CD8-positive, alpha-beta memory T cell (primary cell): ENCODE results near the gene MRPS35. TPM values are rescaled to one million over a fixed set of nuclear protein-coding genes. Genes with fewer than 3 reads are reported as not detected.

Experiments
- CTCF ChIA-PET: fragments of 350-600 bp; sonication (Branson Sonifier 250); formaldehyde crosslinking; loops from one replicate; lab custom pipeline; 2021; ENCODE audit warnings: antibody characterized with exemption; lab: Charles Lee
- POLR2A ChIA-PET: fragments of 350-600 bp; sonication (Branson Sonifier 250); formaldehyde crosslinking; loops from one replicate; lab custom pipeline; 2021; ENCODE audit warnings: antibody characterized with exemption; lab: Charles Lee
- DNase-seq, 5 donors: peaks; one replicate each; pipeline versions ENCODE4 v3.0.0 to v3.0.0-alpha.2; 2020 to 2022; ENCODE audit warnings: mixed read lengths in 1 of 5
- H3K27ac ChIP-seq: one replicate; pipeline ENCODE4 v1.7.0; 2013; ENCODE audit warnings: low read depth, mild to moderate bottlenecking, low read length, moderate library complexity
- H3K27me3 ChIP-seq: 2 replicates; pipeline ENCODE4 v1.7.0; 2013; ENCODE audit warnings: low read length, mild to moderate bottlenecking; ENCODE audit not compliant: insufficient read depth, poor library complexity, severe bottlenecking
- H3K36me3 ChIP-seq: 2 replicates; pipeline ENCODE4 v1.7.0; 2013; ENCODE audit warnings: mild to moderate bottlenecking, low read length, moderate library complexity; ENCODE audit not compliant: insufficient read depth
- H3K4me1 ChIP-seq: 2 replicates; pipeline ENCODE4 v1.7.0; 2013; ENCODE audit warnings: mild to moderate bottlenecking, low read length, moderate library complexity; ENCODE audit not compliant: insufficient read depth
- H3K4me3 ChIP-seq: 2 replicates; pipeline ENCODE4 v1.7.0; 2013; ENCODE audit warnings: mild to moderate bottlenecking, low read length
- H3K9me3 ChIP-seq: 2 replicates; pipeline ENCODE4 v1.7.0; 2013; ENCODE audit warnings: mild to moderate bottlenecking, low read length
- H3K27ac Mint-ChIP-seq, 8 donors: one replicate each; pipeline ENCODE4 v1.8.0; 2020 to 2021; ENCODE audit warnings: mixed read lengths in 8 of 8, mild to moderate bottlenecking in 6 of 8, inconsistent platforms in 3 of 8, moderate library complexity in 3 of 8
- H3K27me3 Mint-ChIP-seq, 2 donors: one replicate each; pipeline ENCODE4 v1.8.0; 2020 to 2021; ENCODE audit warnings: mixed read lengths in 2 of 2, mild to moderate bottlenecking in 1 of 2, moderate library complexity in 1 of 2
- H3K36me3 Mint-ChIP-seq, 3 donors: one replicate each; pipeline ENCODE4 v1.8.0; 2020 to 2021; ENCODE audit warnings: mixed read lengths in 3 of 3, inconsistent platforms in 1 of 3, mild to moderate bottlenecking in 1 of 3
- H3K4me1 Mint-ChIP-seq, 3 donors: one replicate each; pipeline ENCODE4 v1.8.0; 2020 to 2021; ENCODE audit warnings: mixed read lengths in 3 of 3, inconsistent platforms in 1 of 3, mild to moderate bottlenecking in 1 of 3
- H3K4me3 Mint-ChIP-seq, 7 donors: one replicate each; pipeline ENCODE4 v1.8.0; 2020 to 2021; ENCODE audit warnings: mixed read lengths in 7 of 7, mild to moderate bottlenecking in 6 of 7, moderate library complexity in 4 of 7, inconsistent platforms in 2 of 7
- H3K9me3 Mint-ChIP-seq, 5 donors: one replicate each; pipeline ENCODE4 v1.8.0; 2020 to 2022; ENCODE audit warnings: mixed read lengths in 5 of 5, mild to moderate bottlenecking in 3 of 5, moderate library complexity in 2 of 5, inconsistent platforms in 1 of 5
- polyA plus RNA-seq: library from polyadenylated mRNA; unstranded; fragments of 300-500 nt; fragmentation: Illumina TruSeq; gene quantifications from one replicate; pipeline ENCODE4 v1.2.3, GENCODE V29; 2021
- total RNA-seq, 2 experiments: library from RNA; stranded (reverse); gene quantifications; one replicate each; pipeline ENCODE4 v1.2.3, GENCODE V29; 2021

MRPS35 gene
- total and polyA plus RNA-seq, 3 experiments from 2014 or later: 54.9 to 63.4 (median 59.1) TPM

DNA sequence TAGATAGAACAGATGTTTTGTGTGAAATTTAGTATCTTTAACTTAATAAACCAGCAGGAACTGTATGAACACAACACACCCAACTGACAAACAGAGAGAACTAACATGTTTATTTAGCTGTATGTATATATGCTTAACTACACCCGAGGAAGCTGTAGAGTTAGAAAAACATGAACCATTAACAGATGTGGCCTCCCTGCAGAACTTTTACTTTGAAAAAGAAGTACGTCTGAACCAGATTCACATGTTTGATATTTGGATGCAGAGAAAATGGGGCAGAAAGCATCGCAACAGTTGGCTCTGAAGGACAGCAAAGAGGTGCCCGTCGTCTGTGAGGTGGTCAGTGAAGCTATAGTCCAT is 14.4 kb upstream of the MRPS35 start, which contains the start of gene REP15:
Gene REP15 (plus strand): TSS at position 155 of the 360 bp plus-strand sequence. CDS start 116 bp downstream, at position 271.
- Mint-ChIP-seq H3K4me1 (no peaks in the 10 kb centered on the region), H3K4me3 (no peak within 1 kb of the TSS), H3K9me3 (no peaks in the 10 kb centered on the region), H3K27ac (peak within 1 kb of the TSS in 1 of 8 donors; percentile 73), H3K36me3 (peaks cover 0 to 1% (median 0%) of the 10 kb centered on the region in 3 donors), H3K27me3 (peaks cover 5 to 30% of the 10 kb centered on the region in 2 donors)
- no peaks in the 10 kb centered on the region for H3K27me3 ChIP-seq
- POLR2A ChIA-PET: no interaction called here
- no peak for DNase-seq
- CTCF ChIA-PET: no interaction called here
- no peak within 1 kb of the TSS for H3K4me3 ChIP-seq
- H3K4me1 ChIP-seq: no peaks in the 10 kb centered on the region
- H3K9me3 ChIP-seq: no peaks in the 10 kb centered on the region
- no peaks in the 10 kb centered on the region for H3K36me3 ChIP-seq
- no peak within 1 kb of the TSS for H3K27ac ChIP-seq

DNA sequence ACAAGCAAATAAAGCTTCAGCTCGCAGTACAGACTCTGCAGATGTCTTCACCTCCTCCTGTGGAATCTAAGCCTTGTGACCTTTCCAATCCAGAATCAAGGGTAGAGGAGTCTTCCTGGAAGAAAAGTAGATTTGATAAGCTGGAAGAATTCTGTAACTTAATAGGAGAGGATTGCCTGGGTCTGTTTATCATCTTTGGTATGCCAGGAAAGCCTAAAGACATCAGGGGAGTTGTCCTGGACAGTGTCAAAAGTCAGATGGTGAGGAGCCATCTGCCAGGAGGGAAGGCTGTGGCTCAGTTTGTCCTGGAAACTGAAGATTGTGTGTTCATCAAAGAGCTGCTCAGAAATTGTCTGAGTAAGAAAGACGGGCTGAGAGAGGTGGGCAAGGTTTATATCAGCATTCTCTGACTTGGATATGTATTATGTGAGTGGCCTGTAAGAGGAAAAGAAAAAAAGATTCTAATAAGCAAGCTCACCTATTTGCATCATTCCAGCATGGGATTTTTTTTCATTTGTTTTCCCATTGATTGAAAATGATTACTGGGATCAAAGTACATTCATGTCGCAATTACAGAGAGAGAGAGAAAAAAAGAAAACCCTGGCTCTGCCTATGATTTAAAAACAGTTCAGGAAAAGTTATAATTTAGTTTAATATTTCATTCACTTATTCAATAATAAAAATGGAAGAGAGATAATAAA is 13.6 kb upstream of the MRPS35 start:
- no peak overlapping the region for H3K27ac ChIP-seq
- Mint-ChIP-seq H3K27me3 (peaks cover 7 to 30% of the 10 kb centered on the region in 2 donors), H3K36me3 (peaks cover 0 to 1% (median 0%) of the 10 kb centered on the region in 3 donors), H3K4me3 (no peak overlapping the region), H3K4me1 (no peaks in the 10 kb centered on the region), H3K9me3 (no peaks in the 10 kb centered on the region), H3K27ac (no peak overlapping the region)
- H3K9me3 ChIP-seq: no peaks in the 10 kb centered on the region
- H3K4me3 ChIP-seq: no peak overlapping the region
- no peak for DNase-seq
- ChIA-PET POLR2A (no interaction called here), CTCF (no interaction called here)
- no peaks in the 10 kb centered on the region for H3K4me1 ChIP-seq
- H3K36me3 ChIP-seq: no peaks in the 10 kb centered on the region
- H3K27me3 ChIP-seq: no peaks in the 10 kb centered on the region

DNA sequence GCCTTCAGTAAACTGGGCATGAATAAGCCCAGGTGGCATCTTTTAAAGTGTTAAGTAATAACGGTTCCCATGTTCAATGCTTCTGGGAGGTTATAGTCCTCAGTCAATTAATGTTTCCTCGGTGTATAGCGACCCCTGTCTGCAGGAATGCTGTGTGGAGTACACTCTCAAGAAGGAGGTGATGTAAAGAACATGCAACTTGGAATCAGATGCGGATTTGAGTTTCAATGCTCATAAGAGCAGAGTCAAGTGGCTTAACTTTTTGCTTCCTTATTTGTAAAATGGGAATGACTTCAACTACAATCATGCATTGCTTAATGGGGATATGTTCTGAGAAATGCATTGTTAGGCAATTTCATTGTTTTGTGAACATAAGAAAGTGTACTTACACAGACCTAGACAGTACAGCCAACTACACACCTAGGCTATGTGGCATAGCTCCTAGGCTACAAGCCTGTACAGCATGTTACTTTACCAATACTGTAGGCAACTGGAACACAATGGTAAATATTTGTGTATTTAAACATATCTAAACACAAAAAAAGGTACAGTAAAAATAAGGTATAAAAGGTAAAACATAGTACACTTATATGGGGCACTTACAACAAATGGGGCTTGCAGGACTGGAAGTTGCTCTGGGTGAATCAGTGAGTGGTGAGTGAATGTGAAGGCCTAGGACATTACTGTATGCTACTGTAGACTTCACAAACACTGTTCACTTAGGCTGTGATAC is 6.7 kb upstream of the MRPS35 start:
- H3K4me1 ChIP-seq: no peaks in the 10 kb centered on the region
- no peak overlapping the region for H3K4me3 ChIP-seq
- H3K27me3 Mint-ChIP-seq: peaks cover 6 to 30% of the 10 kb centered on the region in 2 donors
- ChIA-PET CTCF (interaction anchor here (1.0 to 2.9 kb wide), 2 partner anchors 51 to 270 kb away, joined by 3 to 15 read pairs; no protein-coding TSS in a partner anchor), POLR2A (no interaction called here)
- no peaks in the 10 kb centered on the region for H3K36me3 Mint-ChIP-seq
- H3K36me3 ChIP-seq: no peaks in the 10 kb centered on the region
- H3K9me3 ChIP-seq: no peaks in the 10 kb centered on the region
- H3K4me3 Mint-ChIP-seq: no peak overlapping the region
- no peak overlapping the region for H3K27ac ChIP-seq
- H3K27ac Mint-ChIP-seq: no peak overlapping the region
- H3K4me1 Mint-ChIP-seq: no peaks in the 10 kb centered on the region
- H3K27me3 ChIP-seq: no peaks in the 10 kb centered on the region
- DNase-seq: peak; percentile 40 to 74 (median 44)
- no peaks in the 10 kb centered on the region for H3K9me3 Mint-ChIP-seq

DNA sequence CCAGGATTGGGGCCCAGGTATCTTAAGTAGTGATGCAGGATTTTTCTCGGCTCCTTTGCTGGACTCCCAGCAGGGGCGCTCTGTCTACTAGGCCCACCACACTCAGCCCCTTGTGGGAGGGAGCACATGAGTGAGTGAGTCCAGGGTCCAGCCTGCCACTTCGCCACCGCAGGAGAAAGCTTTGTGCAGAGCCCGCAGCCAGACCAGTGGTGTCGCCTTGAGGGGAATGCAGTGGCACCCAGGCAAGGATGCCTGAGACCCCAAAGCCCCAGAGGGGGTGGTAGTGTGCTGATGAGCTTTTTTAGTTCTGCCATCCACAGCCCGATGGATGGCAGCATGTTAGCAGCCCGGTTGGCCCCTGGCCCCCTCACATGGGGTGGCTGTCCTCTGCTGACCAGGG is 5.4 kb upstream of the MRPS35 start:
- Histone ChIP-seq H3K4me3 (no peak overlapping the region), H3K27me3 (no peaks in the 10 kb centered on the region), H3K4me1 (no peaks in the 10 kb centered on the region), H3K27ac (no peak overlapping the region), H3K9me3 (no peaks in the 10 kb centered on the region), H3K36me3 (no peaks in the 10 kb centered on the region)
- Mint-ChIP-seq H3K27me3 (peaks cover 6 to 22% of the 10 kb centered on the region in 2 donors), H3K36me3 (peaks cover 0 to 2% (median 0%) of the 10 kb centered on the region in 3 donors), H3K9me3 (no peaks in the 10 kb centered on the region), H3K4me3 (no peak overlapping the region), H3K27ac (no peak overlapping the region), H3K4me1 (peaks cover 3 to 4% (median 4%) of the 10 kb centered on the region in 3 donors)
- ChIA-PET POLR2A (no interaction called here), CTCF (no interaction called here)
- no peak for DNase-seq

GRCh38 chr12:27707216-27707615 is 3.4 kb upstream of the MRPS35 start:
- no peaks in the 10 kb centered on the region for H3K9me3 Mint-ChIP-seq
- H3K27me3 Mint-ChIP-seq: peaks cover 0 to 18% of the 10 kb centered on the region in 2 donors
- Histone ChIP-seq H3K9me3 (no peaks in the 10 kb centered on the region), H3K27ac (no peak overlapping the region), H3K36me3 (no peaks in the 10 kb centered on the region), H3K4me3 (no peak overlapping the region), H3K4me1 (peaks cover 10% of the 10 kb centered on the region), H3K27me3 (no peaks in the 10 kb centered on the region)
- peaks cover 19 to 21% (median 20%) of the 10 kb centered on the region in 3 donors for H3K4me1 Mint-ChIP-seq
- H3K36me3 Mint-ChIP-seq: peaks cover 0 to 16% (median 1%) of the 10 kb centered on the region in 3 donors
- POLR2A ChIA-PET: no interaction called here
- H3K4me3 Mint-ChIP-seq: peak overlapping the region in 1 of 7 donors; percentile 64
- no peak overlapping the region for H3K27ac Mint-ChIP-seq
- no peak for DNase-seq
- CTCF ChIA-PET: interaction anchor here (1.5 kb wide), 1 partner anchor 273 kb away, joined by 4 read pairs; no protein-coding TSS in a partner anchor

DNA sequence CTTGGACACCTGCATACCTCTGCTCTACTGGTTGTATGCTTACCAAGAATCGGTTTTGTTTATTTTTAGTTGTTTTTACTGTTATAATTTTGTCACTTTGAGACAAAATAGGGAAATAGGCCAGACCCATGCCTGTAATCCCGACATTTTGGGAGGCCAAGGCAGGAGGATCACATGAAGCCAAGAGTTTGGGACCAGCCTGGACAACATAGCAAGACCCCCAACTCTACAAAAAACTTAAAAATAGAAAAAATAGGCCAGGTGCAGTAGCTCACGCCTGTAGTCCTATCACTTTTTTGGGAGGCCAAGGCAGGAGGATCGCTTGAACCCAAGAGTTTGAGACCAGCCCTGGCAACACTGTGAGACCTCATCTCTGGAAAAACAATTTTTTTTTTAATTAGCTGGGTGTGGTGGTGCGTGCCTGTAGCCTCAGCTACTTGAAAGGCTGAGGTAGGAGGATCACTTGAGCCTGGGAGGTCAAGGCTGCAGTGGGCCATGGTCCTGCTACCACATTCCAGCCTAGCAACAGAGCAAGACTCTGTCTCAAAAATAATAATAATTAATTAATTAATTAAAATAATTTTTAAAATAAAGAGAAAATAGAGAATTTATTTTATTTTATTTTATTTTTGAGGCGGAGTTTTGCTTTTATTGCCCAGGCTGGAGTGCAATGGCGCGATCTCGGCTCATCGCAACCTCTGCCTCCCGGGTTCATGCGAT is 1.3 kb upstream of the MRPS35 start:
- Mint-ChIP-seq H3K36me3 (peaks cover 0 to 26% (median 3%) of the 10 kb centered on the region in 3 donors), H3K4me1 (peaks cover 33 to 42% (median 37%) of the 10 kb centered on the region in 3 donors), H3K9me3 (no peaks in the 10 kb centered on the region), H3K27me3 (peaks cover 0 to 18% of the 10 kb centered on the region in 2 donors), H3K4me3 (peak overlapping the region; percentile 3 to 99 (median 93)), H3K27ac (peak overlapping the region in 1 of 8 donors; percentile 74)
- POLR2A ChIA-PET: interaction anchor here (1.2 to 1.5 kb wide), 3 partner anchors 12 to 186 kb away, joined by 3 to 4 read pairs (median 3); partner anchors contain the start of genes KLHL42 and MANSC4
- H3K27me3 ChIP-seq: no peaks in the 10 kb centered on the region
- H3K4me1 ChIP-seq: peaks cover 13% of the 10 kb centered on the region
- H3K4me3 ChIP-seq: no peak overlapping the region
- CTCF ChIA-PET: interaction anchor here (0.9 to 1.2 kb wide), 3 partner anchors 8 to 275 kb away, joined by 3 to 4 read pairs (median 3); partner anchors contain the start of genes KLHL42 and MANSC4
- H3K9me3 ChIP-seq: no peaks in the 10 kb centered on the region
- DNase-seq: no peak
- no peaks in the 10 kb centered on the region for H3K36me3 ChIP-seq
- no peak overlapping the region for H3K27ac ChIP-seq

- no peaks in the 10 kb centered on the region for H3K36me3 ChIP-seq
- Mint-ChIP-seq H3K27ac (peak overlapping the region; percentile 74 to 99 (median 96)), H3K4me3 (peak overlapping the region; percentile 90 to 99 (median 93)), H3K9me3 (no peaks in the 10 kb centered on the region), H3K36me3 (peaks cover 0 to 31% (median 5%) of the 10 kb centered on the region in 3 donors), H3K4me1 (peaks cover 35 to 46% (median 37%) of the 10 kb centered on the region in 3 donors), H3K27me3 (peaks cover 0 to 18% of the 10 kb centered on the region in 2 donors)
- H3K27ac ChIP-seq: peak overlapping the region; percentile 61
- no peaks in the 10 kb centered on the region for H3K27me3 ChIP-seq
- H3K4me1 ChIP-seq: peaks cover 13% of the 10 kb centered on the region
- DNase-seq: no peak
- H3K4me3 ChIP-seq: peak overlapping the region; percentile 73
- no peaks in the 10 kb centered on the region for H3K9me3 ChIP-seq
- ChIA-PET POLR2A (interaction anchor here (1.2 to 1.5 kb wide), 3 partner anchors 12 to 187 kb away, joined by 3 to 4 read pairs (median 3); partner anchors contain the start of genes KLHL42 and MANSC4), CTCF (interaction anchor here (0.9 to 1.2 kb wide), 3 partner anchors 9 to 276 kb away, joined by 3 to 4 read pairs (median 3); partner anchors contain the start of genes KLHL42 and MANSC4)
Observed at GRCh38 chr12:27709932-27710591, 570 bp upstream of the MRPS35 start.
